Measurements from ENCODE around the gene SLC4A1.

Gene SLC4A1

GRCh38 chr17:44257815-44258760 is 9.8 kb downstream of the SLC4A1 start:
- Histone ChIP-seq H3K4me3 (no peak overlapping the region), H3K27ac (no peak overlapping the region)
- TF ChIP-seq CTCF (IDR thresholded peaks at IDR 0.05) = no peak
- no peak for DNase-seq (ENCODE audit: low spot score)

GRCh38 chr17:44256671-44257070 is 11.3 kb downstream of the SLC4A1 start:
- H3K27ac ChIP-seq = no peak overlapping the region
- TF ChIP-seq CTCF (IDR thresholded peaks at IDR 0.05) = no peak
- no peak overlapping the region for H3K4me3 ChIP-seq
- DNase-seq (ENCODE audit: low spot score) = no peak

GRCh38 chr17:44255915-44256314 is 12.0 kb downstream of the SLC4A1 start:
- no peak overlapping the region for H3K27ac ChIP-seq
- H3K4me3 ChIP-seq = no peak overlapping the region
- no peak for TF ChIP-seq CTCF (IDR thresholded peaks at IDR 0.05)
- no peak for DNase-seq (ENCODE audit: low spot score)

- H3K27ac ChIP-seq = no peak overlapping the region
- TF ChIP-seq CTCF (IDR thresholded peaks at IDR 0.05) = no peak
- no peak overlapping the region for H3K4me3 ChIP-seq
- no peak for DNase-seq (ENCODE audit: low spot score)
Measured at GRCh38 chr17:44254361-44255095, 13.4 kb downstream of the SLC4A1 start.

- H3K4me3 ChIP-seq = no peak overlapping the region
- no peak overlapping the region for H3K27ac ChIP-seq
- no peak for TF ChIP-seq CTCF (IDR thresholded peaks at IDR 0.05)
- no peak for DNase-seq (ENCODE audit: low spot score)
Measured at GRCh38 chr17:44253006-44253405, 14.9 kb downstream of the SLC4A1 start.

GRCh38 chr17:44251062-44251461 is 16.9 kb downstream of the SLC4A1 start:
- no peak overlapping the region for H3K4me3 ChIP-seq
- H3K27ac ChIP-seq = no peak overlapping the region
- no peak for TF ChIP-seq CTCF (IDR thresholded peaks at IDR 0.05)
- DNase-seq (ENCODE audit: low spot score) = no peak
